Common myeloid progenitor, CD34-positive (primary cell): ENCODE data around the gene FBXW9.
"Not testable (repeated sequence)": the region's sequence is repeated elsewhere in the genome, so short reads cannot be mapped to it uniquely, and the experiment has no call there.

Source experiments
- CTCF ChIA-PET: fragments of 350-600 bp; sonication (Branson Sonifier 250); formaldehyde crosslinking; loops from one replicate; lab custom pipeline; 2021; ENCODE audit warnings: antibody characterized with exemption; lab: Charles Lee
- POLR2A ChIA-PET: fragments of 350-600 bp; sonication (Branson Sonifier 250); formaldehyde crosslinking; loops from one replicate; lab custom pipeline; 2021; ENCODE audit warnings: antibody characterized with exemption; lab: Charles Lee
- DNase-seq, 3 donors: peaks; one replicate each; pipeline versions ENCODE4 v3.0.0 to v3.0.0-alpha.2; 2013
- H3K27ac ChIP-seq, 2 experiments: 1 replicate in 1 of 2; 2 replicates in 1 of 2; pipeline ENCODE4 v1.7.0; 2013; ENCODE audit warnings: inconsistent platforms in 2 of 2, low read length in 2 of 2, mild to moderate bottlenecking in 2 of 2, low read depth in 1 of 2, moderate library complexity in 1 of 2; ENCODE audit not compliant: severe bottlenecking in 2 of 2, insufficient read depth in 1 of 2, poor library complexity in 1 of 2
- H3K27me3 ChIP-seq, 5 experiments: replicated peaks in 2 of 5; 1 replicate in 3 of 5; 2 replicates in 2 of 5; pipeline versions ENCODE4 v1.6.1 to v1.7.0; 2013; ENCODE audit warnings: low read length in 4 of 5, mild to moderate bottlenecking in 2 of 5, moderate library complexity in 2 of 5, inconsistent platforms in 1 of 5; ENCODE audit not compliant: insufficient read depth in 5 of 5, control insufficient read depth in 4 of 5
- H3K36me3 ChIP-seq, 4 experiments: 1 replicate in 2 of 4; 2 replicates in 2 of 4; pipeline versions ENCODE4 v1.6.1 to v1.7.0; 2013; ENCODE audit warnings: low read length in 3 of 4, control low read depth in 1 of 4, mild to moderate bottlenecking in 1 of 4; ENCODE audit not compliant: control insufficient read depth in 4 of 4, insufficient read depth in 4 of 4
- H3K4me1 ChIP-seq, 4 experiments: 1 replicate in 3 of 4; 2 replicates in 1 of 4; pipeline versions ENCODE4 v1.6.1 to v1.7.1; 2013; ENCODE audit warnings: low read length in 3 of 4, mild to moderate bottlenecking in 3 of 4, control low read depth in 1 of 4, inconsistent platforms in 1 of 4, moderate library complexity in 1 of 4; ENCODE audit not compliant: control insufficient read depth in 4 of 4, insufficient read depth in 4 of 4; ENCODE audit errors: control extremely low read depth in 1 of 4
- H3K4me3 ChIP-seq, 7 experiments: 1 replicate in 4 of 7; 2 replicates in 3 of 7; pipeline versions ENCODE4 v1.5.1 to v1.7.0; 2013; ENCODE audit warnings: mild to moderate bottlenecking in 7 of 7, low read length in 6 of 7, moderate library complexity in 6 of 7, inconsistent platforms in 2 of 7, low read depth in 2 of 7, control low read depth in 1 of 7; ENCODE audit not compliant: insufficient read depth in 4 of 7, control insufficient read depth in 1 of 7; ENCODE audit errors: extremely low read depth in 1 of 7
- H3K9me3 ChIP-seq, 5 experiments: 1 replicate in 4 of 5; 2 replicates in 1 of 5; pipeline versions ENCODE4 v1.6.1 to v1.7.1; 2013; ENCODE audit warnings: low read length in 4 of 5, mild to moderate bottlenecking in 2 of 5, inconsistent platforms in 1 of 5, low read depth in 1 of 5, moderate library complexity in 1 of 5; ENCODE audit not compliant: control insufficient read depth in 4 of 5, insufficient read depth in 2 of 5; ENCODE audit errors: control extremely low read depth in 1 of 5
- WGBS: methylation state at CpG from one replicate; pipeline ENCODE4 v1.1.5; 2013; ENCODE audit not compliant: insufficient coverage; 5-methylcytosine and 5-hydroxymethylcytosine counted together

FBXW9 gene

DNA sequence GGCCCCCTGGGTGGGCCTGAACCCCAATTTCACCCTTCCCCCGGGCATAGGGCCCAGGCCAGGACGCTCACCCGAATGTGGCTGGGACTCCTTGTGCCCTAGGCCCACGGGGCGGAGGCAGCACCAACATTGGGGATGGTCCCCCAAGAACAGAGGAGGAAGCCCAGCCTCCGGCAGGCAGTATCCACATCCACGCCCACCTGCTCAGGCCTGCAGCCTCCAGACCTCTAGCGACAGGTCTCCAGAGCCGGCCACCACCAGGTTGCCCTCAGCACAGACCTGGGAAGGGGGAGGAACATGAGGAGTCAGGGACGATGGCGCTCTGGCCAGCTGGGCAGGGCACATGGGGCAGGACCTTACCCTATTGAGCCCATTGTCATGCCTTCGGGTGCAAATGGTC lies 7.4 kb downstream of the FBXW9 start:
- peak overlapping the region; percentile 42 to 69 for H3K27ac ChIP-seq
- H3K4me3 ChIP-seq, result peak overlapping the region; percentile 5 to 83 (median 67)
- peaks cover 0 to 12% (median 5%) of the 10 kb centered on the region in 4 experiments for H3K36me3 ChIP-seq
- DNase-seq, result no peak
- ChIA-PET CTCF (interaction anchor here (1.5 kb wide), 1 partner anchor 45 kb away, joined by 4 read pairs; no protein-coding TSS in a partner anchor), POLR2A (no interaction called here)
- H3K27me3 ChIP-seq, result no peaks in the 10 kb centered on the region
- 76% methylated on average over 12 of the region's 12 CpGs for WGBS
- peaks cover 0 to 30% (median 26%) of the 10 kb centered on the region in 4 experiments for H3K4me1 ChIP-seq
- no peaks in the 10 kb centered on the region for H3K9me3 ChIP-seq

DNA sequence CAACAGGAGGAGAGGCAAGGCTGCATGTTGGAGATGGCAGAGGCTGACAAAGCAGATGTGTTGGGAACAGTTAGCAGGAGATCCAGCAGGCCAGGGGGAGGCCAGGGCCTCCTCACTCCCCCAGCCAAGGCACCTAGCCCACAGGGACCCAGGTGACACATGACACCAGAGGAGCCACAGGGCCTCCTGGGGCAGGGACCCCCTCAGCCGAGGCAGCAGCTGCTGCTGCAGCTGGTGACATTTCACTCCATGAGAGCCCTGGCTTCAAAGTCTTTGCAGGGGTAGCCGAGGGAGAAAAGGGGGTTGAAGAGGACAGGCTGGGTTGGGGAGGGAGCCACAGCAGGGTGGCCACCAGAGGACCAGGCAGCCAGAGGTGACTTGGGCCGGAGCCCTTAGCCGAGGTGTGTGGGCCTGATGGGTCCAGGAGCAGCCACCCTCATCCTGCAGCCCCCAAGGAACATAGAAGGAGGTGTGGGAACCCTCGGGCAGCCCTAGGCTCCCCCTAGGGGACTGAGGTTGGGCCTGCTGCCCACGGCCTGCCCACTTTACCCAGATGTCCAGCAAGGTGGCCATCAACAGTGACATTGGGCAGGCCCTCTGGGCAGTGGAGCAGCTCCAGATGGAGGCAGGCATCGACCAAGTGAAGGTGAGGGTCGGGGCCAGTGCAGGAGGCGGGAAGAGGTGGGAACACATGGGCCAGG lies 8.8 kb downstream of the FBXW9 start, which contains the start of gene GNG14:
Gene GNG14, plus strand, starts transcription at position 503 of the 701 bp plus-strand sequence. Its CDS starts 51 bp downstream, at position 554.
- 94% methylated on average over 7 of the region's 9 CpGs for WGBS
- Histone ChIP-seq H3K9me3 (no peaks in the 10 kb centered on the region), H3K4me1 (peaks cover 0 to 30% (median 26%) of the 10 kb centered on the region in 4 experiments), H3K27me3 (no peaks in the 10 kb centered on the region), H3K36me3 (peaks cover 0 to 6% (median 5%) of the 10 kb centered on the region in 4 experiments), H3K4me3 (peak within 1 kb of the TSS in 6 of 7 experiments; percentile 5 to 83 (median 64)), H3K27ac (peak within 1 kb of the TSS; percentile 42 to 69)
- CTCF ChIA-PET, result no interaction called here
- DNase-seq, result no peak
- POLR2A ChIA-PET, result no interaction called here

DNA sequence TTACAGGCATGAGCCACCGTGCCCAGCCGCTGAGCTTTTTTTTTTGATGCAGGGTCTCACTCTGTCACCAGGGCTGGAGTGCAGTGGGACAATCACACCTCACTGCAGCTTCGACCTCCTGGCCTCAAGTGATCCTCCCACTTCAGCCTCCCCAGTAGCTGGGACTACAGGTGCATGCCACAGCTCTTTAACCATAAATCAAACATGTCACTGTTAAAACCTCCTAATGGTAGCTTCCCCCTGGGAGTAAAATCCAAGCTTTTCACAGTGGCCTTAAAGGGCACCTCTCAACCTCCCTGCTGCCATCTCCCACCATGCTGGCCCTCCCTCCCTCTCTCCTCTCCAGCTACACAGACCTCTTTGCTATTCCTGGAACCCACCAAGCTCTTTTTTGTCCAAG lies 10.6 kb downstream of the FBXW9 start:
- ChIA-PET POLR2A (interaction anchor here (0.7 kb wide), 1 partner anchor 30 kb away, joined by 4 read pairs; no protein-coding TSS in a partner anchor), CTCF (interaction anchor here (1.3 to 1.8 kb wide), 2 partner anchors 10 to 14 kb away, joined by 5 to 7 read pairs; partner anchors contain the start of gene FBXW9)
- 90% methylated on average over 3 of the region's 3 CpGs for WGBS
- H3K27ac ChIP-seq, result no peak overlapping the region
- H3K4me3 ChIP-seq, result no peak overlapping the region
- peaks cover 0 to 38% (median 30%) of the 10 kb centered on the region in 4 experiments for H3K4me1 ChIP-seq
- no peak for DNase-seq
- no peaks in the 10 kb centered on the region for H3K36me3 ChIP-seq
- no peaks in the 10 kb centered on the region for H3K9me3 ChIP-seq
- no peaks in the 10 kb centered on the region for H3K27me3 ChIP-seq

DNA sequence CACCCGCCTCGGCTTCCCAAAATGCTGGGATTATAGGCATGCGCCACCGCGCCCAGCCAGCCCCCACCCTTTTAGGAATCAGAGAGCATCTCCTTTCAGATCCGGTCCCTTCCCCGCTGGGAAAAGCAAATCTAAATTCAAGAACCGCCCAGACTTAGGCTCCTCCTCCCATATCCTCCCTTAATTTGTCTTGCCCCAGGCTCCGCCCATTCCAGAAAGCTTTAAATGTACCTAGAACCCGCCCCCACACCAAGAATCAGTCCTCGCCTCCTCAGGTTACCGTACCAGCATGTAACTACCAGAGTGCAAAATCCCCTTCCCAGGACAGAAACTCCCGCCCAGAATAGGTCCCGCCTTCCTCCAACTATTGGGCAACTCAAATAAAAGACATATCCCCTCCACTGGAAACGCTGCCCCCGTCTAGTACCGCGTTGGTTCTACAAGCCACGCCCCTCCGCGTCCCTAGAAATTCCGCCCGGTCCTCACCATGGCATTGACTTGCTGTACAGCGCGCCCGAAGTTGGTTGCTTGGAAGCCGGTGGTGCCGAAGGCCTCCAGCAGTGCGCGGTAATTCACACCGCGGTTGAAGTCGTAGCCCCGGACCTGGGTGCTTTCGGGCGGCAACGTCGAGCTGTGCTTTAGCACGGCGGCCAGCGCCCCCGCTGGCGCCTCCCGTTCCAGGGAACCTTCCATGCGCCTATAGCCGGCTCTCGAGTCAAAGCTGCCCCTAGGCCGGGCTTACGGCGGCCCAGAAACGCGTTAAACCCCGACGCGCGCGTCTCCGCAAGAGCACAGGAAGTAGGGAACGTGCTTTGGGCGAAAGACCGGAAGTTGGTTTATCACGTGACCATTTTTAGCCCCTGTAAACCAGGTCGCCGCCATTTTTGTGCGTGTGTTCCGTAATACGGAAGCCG lies 15.1 kb downstream of the FBXW9 start, which contains the start of gene DHPS:
Gene DHPS, minus strand, starts transcription at position 807 of the 914 bp plus-strand sequence. Its CDS starts 114 bp downstream, at position 693.
- CTCF ChIA-PET, result interaction anchor here (0.6 to 1.7 kb wide), 5 partner anchors 9 to 39 kb away, joined by 3 to 5 read pairs (median 3); partner anchors contain the start of gene FBXW9
- POLR2A ChIA-PET, result interaction anchor here (0.6 to 1.5 kb wide), 5 partner anchors 13 to 166 kb away, joined by 3 to 10 read pairs (median 3); partner anchors contain the start of gene FBXW9

DNA sequence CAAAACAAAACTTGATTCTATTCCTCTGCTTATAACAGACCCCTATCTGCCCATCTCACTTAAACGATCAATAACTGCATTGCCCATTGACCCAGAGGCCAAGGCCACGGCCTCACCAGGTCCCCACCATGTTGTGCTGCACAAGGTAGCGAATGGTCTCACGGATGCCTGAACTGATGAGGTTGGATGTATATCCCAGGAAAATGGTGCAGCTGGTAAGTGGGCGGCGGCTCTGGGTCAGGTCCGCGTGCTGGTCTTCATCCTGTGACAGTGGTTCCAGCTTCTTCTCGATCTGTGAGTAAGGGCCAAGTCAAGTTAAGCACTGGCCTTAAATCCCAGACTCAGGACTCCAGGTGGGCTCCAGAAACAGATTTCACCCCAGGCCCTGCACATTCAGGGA lies 16.4 kb downstream of the FBXW9 start:
- H3K27me3 ChIP-seq, result no peaks in the 10 kb centered on the region
- no peak for DNase-seq
- WGBS, result 98% methylated on average over 9 of the region's 9 CpGs
- H3K9me3 ChIP-seq, result no peaks in the 10 kb centered on the region
- H3K36me3 ChIP-seq, result peaks cover 8 to 45% (median 40%) of the 10 kb centered on the region in 4 experiments
- peak overlapping the region in 1 of 7 experiments; percentile 16 for H3K4me3 ChIP-seq
- ChIA-PET CTCF (interaction anchor here (0.9 to 1.8 kb wide), 3 partner anchors 9 to 10 kb away, joined by 3 to 4 read pairs (median 4); no protein-coding TSS in a partner anchor), POLR2A (no interaction called here)
- H3K27ac ChIP-seq, result no peak overlapping the region
- H3K4me1 ChIP-seq, result peaks cover 0 to 16% (median 11%) of the 10 kb centered on the region in 4 experiments

More for the DNA sequence above, 15.1 kb downstream of the FBXW9 start, which contains the start of gene DHPS:
- Histone ChIP-seq H3K27ac (peak within 1 kb of the TSS; percentile 81 to 94), H3K4me1 (peaks cover 0 to 16% (median 11%) of the 10 kb centered on the region in 4 experiments), H3K27me3 (no peaks in the 10 kb centered on the region), H3K36me3 (peaks cover 3 to 32% (median 30%) of the 10 kb centered on the region in 4 experiments), H3K9me3 (no peaks in the 10 kb centered on the region), H3K4me3 (peak within 1 kb of the TSS; percentile 56 to 94 (median 87))
- peak; percentile 99 to 100 (median 100) for DNase-seq
- under 1% methylated on average over 64 of the region's 68 CpGs for WGBS

DNA sequence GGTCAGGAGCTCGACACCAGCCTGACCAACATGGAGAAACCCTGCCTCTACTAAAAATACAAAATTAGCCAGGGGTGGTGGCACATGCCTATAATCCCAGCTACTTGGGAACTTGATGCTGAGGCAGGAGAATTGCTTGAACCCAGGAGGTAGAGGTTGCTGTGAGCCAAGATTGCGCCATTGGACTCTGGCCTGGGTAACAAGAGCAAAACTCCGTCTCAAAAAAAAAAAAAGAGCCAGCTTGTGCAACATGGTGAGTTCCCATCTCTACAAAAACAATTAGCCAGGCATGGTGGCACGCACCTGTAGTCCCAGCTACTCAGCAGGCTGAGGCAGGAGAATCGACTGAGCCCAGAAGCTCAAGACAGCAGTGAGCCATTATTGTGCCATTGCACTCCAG lies 18.4 kb downstream of the FBXW9 start:
- not testable (repeated sequence) for DNase-seq, H3K27me3 ChIP-seq, H3K9me3 ChIP-seq, H3K4me3 ChIP-seq, H3K27ac ChIP-seq
- ChIA-PET CTCF (interaction anchor here (0.7 to 3.6 kb wide), 9 partner anchors 15 to 169 kb away, joined by 3 to 27 read pairs (median 4); partner anchors contain the start of gene FBXW9), POLR2A (interaction anchor here (0.6 kb wide), 1 partner anchor 1259 kb away, joined by 4 read pairs; no protein-coding TSS in a partner anchor)
- Histone ChIP-seq H3K4me1 (peaks cover 0 to 16% (median 11%) of the 10 kb centered on the region in 4 experiments), H3K36me3 (peaks cover 8 to 62% (median 50%) of the 10 kb centered on the region in 4 experiments)
- WGBS, result 100% methylated on average over 4 of the region's 5 CpGs
